ENCODE results near the gene SYPL1.

DNA sequence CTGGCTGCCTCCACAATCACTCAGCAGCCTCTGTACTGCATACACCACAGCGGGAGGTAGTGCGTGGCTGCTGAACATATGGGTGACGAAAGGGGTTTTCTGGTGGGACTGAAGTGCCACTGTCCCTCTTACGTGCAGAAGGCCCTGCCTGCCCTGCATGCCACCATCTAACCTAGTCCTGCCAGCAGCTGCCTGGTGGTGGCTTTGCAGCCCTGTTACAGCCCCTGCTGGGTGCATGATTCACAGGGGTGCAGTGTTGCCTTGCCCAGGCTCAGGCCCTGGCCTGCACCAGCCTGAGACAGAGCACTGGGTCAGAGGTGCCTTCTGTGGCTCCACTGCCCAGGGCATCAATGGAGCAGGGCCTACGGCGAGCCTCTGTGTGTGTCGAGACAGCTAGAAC, 50.1 kb downstream of the SYPL1 start:
- no peak for TF ChIP-seq CTCF (IDR thresholded peaks at IDR 0.05)
- no peak for TF ChIP-seq POLR2A (IDR thresholded peaks at IDR 0.05)

Measured in stomach (tissue), 4 donors.